ENCODE data around the gene ATP6V0B.

DNA sequence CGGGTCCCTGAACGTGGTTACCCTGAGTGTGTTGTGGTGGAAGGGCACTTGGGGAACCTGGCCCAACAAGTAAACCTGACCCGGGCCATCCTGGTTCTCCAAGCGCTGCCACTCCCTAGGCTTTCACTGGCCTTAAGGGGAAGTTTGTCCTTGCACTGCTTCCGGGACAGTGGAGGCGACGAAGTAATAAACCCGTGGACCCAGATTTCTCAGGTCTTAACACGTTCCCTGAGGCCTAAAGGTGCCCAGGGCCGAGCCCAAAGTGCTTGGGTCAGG lies 16.4 kb downstream of the ATP6V0B start:
- TF ChIP-seq, protein P1, sequence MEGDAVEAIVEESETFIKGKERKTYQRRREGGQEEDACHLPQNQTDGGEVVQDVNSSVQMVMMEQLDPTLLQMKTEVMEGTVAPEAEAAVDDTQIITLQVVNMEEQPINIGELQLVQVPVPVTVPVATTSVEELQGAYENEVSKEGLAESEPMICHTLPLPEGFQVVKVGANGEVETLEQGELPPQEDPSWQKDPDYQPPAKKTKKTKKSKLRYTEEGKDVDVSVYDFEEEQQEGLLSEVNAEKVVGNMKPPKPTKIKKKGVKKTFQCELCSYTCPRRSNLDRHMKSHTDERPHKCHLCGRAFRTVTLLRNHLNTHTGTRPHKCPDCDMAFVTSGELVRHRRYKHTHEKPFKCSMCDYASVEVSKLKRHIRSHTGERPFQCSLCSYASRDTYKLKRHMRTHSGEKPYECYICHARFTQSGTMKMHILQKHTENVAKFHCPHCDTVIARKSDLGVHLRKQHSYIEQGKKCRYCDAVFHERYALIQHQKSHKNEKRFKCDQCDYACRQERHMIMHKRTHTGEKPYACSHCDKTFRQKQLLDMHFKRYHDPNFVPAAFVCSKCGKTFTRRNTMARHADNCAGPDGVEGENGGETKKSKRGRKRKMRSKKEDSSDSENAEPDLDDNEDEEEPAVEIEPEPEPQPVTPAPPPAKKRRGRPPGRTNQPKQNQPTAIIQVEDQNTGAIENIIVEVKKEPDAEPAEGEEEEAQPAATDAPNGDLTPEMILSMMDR (IDR thresholded peaks at IDR 0.05) = no peak
- TF ChIP-seq EZH2 (IDR thresholded peaks at IDR 0.05) (no peak), EZH2phosphoT487 (IDR thresholded peaks at IDR 0.05) (no peak)

Measured in neural progenitor cell (in vitro differentiated cells).